Gastrocnemius medialis (tissue), 4 donors: Measurements from ENCODE around the gene RAD51B. TPM values are rescaled to one million over a fixed set of nuclear protein-coding genes. Genes with fewer than 3 reads are reported as not detected.

Source experiments
- ATAC-seq, 2 donors: fragments of 150-250 bp; one replicate each; pipeline ENCODE4 v1.9.1; 2016
- DNase-seq, 2 donors: peaks; one replicate each; pipeline ENCODE4 v3.0.0-alpha.2; 2019
- H3K27ac ChIP-seq, 4 donors: fragments of 200-600 bp; sonication (generic); 1 replicate in 1 of 4; 2 replicates in 3 of 4; pipeline ENCODE4 v1.5.1; 2016 to 2018; ENCODE audit warnings: mild to moderate bottlenecking in 2 of 4, moderate library complexity in 1 of 4
- H3K27me3 ChIP-seq, 3 donors: fragments of 200-600 bp; sonication (generic) in 2 of 3; 1 replicate in 1 of 3; 2 replicates in 2 of 3; pipeline versions ENCODE4 v1.5.1 to v1.6.0; 2016 to 2019; ENCODE audit warnings: mild to moderate bottlenecking in 1 of 3, moderate library complexity in 1 of 3
- H3K36me3 ChIP-seq, 2 donors: fragments of 200-600 bp; sonication (generic) in 1 of 2; one replicate each; pipeline ENCODE4 v1.5.1; 2017 to 2018
- H3K4me1 ChIP-seq, 2 donors: fragments of 200-600 bp; sonication (generic) in 1 of 2; one replicate each; pipeline ENCODE4 v1.5.1; 2016 to 2017; ENCODE audit warnings: mild to moderate bottlenecking in 2 of 2
- H3K4me3 ChIP-seq, 4 donors: fragments of 200-600 bp; sonication (generic) in 3 of 4; 1 replicate in 1 of 4; 2 replicates in 3 of 4; pipeline ENCODE4 v1.5.1; 2016 to 2019; ENCODE audit warnings: mild to moderate bottlenecking in 2 of 4
- H3K9me3 ChIP-seq, 3 donors: fragments of 200-600 bp; sonication (generic) in 2 of 3; 1 replicate in 1 of 3; 2 replicates in 2 of 3; pipeline ENCODE4 v1.5.1; 2016 to 2019
- POLR2A ChIP-seq, 2 donors: fragments of 450-650 bp; IDR thresholded peaks; one replicate each; pipeline ENCODE4 v1.6.1; 2017; ENCODE audit warnings: antibody characterized with exemption in 2 of 2, mild to moderate bottlenecking in 2 of 2, moderate library complexity in 2 of 2
- in situ Hi-C, 4 donors: fragments of 200-750 bp; cut with MboI; loops; one replicate each; pipeline versions ENCODE4 v1.15.0 to v1.8.0; 2017; ENCODE audit warnings: low sequenced_read_pairs in 4 of 4
- intact Hi-C: fragments of 100-400 bp; cut with DNase I; formaldehyde crosslinking; loops from one replicate; pipeline ENCODE4 v1.15.1; 2023; ENCODE audit warnings: low total_unique reads
- total RNA-seq, 4 donors: library from RNA; depleted of rRNA; stranded (reverse); fragments of >200 nt; gene quantifications; one replicate each; pipeline versions ENCODE4 v1.1.0 to v1.2.3, GENCODE V29; 2016
- TF ChIP-seq, protein P1 (sequence below), 5 experiments: fragments of 450-650 bp in 3 of 5; fragments of 200-600 bp in 2 of 5; sonication (generic) in 2 of 5; IDR thresholded peaks in 4 of 5; conservative IDR thresholded peaks in 1 of 5; 1 replicate in 4 of 5; 2 replicates in 1 of 5; pipeline ENCODE4 v1.5.1; 2016 to 2019; ENCODE audit warnings: antibody characterized with exemption in 5 of 5, mild to moderate bottlenecking in 3 of 5, moderate library complexity in 3 of 5

Gene RAD51B
- total RNA-seq, 4 donors from 2014 or later = 1.6 to 3.3 (median 2.4) TPM

DNA sequence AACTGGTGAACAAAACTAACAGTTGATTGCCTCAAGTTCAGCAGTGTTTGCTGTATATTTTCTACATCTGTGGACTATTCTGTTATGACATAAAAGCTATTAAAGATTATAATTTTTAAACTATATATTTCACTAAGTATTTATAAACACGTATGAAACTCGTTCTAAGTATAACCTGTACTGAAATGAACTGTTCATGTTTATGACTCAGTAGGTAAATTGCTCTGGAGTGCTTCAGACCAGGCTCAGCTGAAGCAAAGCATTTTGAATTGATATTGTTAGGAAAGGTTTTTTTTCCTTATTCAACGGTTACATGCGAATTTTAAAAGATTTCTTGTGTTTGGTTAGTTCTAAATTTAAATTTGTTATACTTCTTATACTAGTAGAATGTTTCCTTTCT is 151.3 kb downstream of the RAD51B start:
- Histone ChIP-seq H3K9me3 (no peaks in the 10 kb centered on the region), H3K27me3 (no peaks in the 10 kb centered on the region), H3K27ac (no peak overlapping the region), H3K36me3 (no peaks in the 10 kb centered on the region), H3K4me1 (peaks cover 12 to 19% of the 10 kb centered on the region in 2 donors), H3K4me3 (no peak overlapping the region)
- TF ChIP-seq, protein P1, sequence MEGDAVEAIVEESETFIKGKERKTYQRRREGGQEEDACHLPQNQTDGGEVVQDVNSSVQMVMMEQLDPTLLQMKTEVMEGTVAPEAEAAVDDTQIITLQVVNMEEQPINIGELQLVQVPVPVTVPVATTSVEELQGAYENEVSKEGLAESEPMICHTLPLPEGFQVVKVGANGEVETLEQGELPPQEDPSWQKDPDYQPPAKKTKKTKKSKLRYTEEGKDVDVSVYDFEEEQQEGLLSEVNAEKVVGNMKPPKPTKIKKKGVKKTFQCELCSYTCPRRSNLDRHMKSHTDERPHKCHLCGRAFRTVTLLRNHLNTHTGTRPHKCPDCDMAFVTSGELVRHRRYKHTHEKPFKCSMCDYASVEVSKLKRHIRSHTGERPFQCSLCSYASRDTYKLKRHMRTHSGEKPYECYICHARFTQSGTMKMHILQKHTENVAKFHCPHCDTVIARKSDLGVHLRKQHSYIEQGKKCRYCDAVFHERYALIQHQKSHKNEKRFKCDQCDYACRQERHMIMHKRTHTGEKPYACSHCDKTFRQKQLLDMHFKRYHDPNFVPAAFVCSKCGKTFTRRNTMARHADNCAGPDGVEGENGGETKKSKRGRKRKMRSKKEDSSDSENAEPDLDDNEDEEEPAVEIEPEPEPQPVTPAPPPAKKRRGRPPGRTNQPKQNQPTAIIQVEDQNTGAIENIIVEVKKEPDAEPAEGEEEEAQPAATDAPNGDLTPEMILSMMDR (IDR thresholded peaks at IDR 0.05 in 4 of 5, conservative IDR thresholded peaks at IDR 0.05 in 1 of 5) = no peak
- TF ChIP-seq POLR2A (IDR thresholded peaks at IDR 0.05) = no peak
- intact Hi-C loops (no loop called here), in situ Hi-C loops (no loop called here)
- peak; percentile 57 to 61 for ATAC-seq
- no peak for DNase-seq

DNA sequence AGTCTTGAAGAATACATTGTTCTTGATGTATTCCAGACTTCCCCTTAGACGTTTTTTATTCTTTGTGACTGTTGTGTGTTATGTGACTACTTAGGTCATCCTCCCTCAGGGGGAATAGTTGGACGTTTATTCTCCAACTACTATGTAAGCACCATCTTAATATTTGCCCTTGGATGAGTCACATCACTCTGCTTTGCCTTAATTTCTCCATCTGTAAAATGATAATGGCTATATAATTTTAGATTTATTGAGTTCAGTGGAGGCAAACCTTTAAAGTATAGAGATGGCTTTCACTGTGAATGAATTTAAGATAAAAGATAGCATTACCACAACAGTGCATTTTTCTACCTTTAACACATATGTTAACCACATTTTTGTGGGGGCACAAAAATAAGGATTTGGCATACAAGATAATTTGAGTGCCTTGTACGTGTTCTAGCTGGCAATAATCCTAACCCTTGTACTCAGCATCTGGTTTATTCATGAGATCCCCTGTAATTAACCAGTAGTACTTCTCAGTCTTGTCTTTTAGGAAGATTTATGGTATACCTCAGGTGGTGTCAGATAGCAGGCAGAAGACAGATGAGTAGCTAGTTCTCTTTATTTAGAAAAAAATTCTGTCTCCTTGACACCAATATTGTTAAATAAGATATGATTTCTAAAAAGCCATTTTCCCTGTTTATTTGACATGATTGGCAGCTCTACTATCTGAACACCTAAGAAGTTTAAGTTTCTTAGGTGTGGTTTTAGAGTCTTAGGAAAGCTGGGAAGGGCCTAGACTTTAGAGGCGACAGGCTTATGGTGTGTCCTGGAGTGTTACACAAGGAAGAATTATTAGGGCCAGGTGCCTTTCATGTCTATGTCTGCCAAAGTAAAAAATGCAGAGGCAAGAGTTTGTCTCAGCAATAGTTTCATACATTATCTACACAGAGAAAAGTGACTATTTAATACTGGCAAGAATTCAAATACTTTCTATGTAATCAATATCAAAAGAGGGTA is 152.3 kb downstream of the RAD51B start:
- ATAC-seq (peak; percentile 89 to 90), DNase-seq (peak in 1 of 2 donors; percentile 3)
- Histone ChIP-seq H3K4me1 (peaks cover 13 to 20% of the 10 kb centered on the region in 2 donors), H3K9me3 (no peaks in the 10 kb centered on the region), H3K27me3 (no peaks in the 10 kb centered on the region), H3K4me3 (no peak overlapping the region), H3K36me3 (no peaks in the 10 kb centered on the region), H3K27ac (peak overlapping the region in 3 of 4 donors; percentile 7 to 50 (median 47))
- intact Hi-C loops (no loop called here), in situ Hi-C loops (no loop called here)
- TF ChIP-seq, protein P1 (IDR thresholded peaks at IDR 0.05 in 4 of 5, conservative IDR thresholded peaks at IDR 0.05 in 1 of 5) = no peak
- no peak for TF ChIP-seq POLR2A (IDR thresholded peaks at IDR 0.05)

DNA sequence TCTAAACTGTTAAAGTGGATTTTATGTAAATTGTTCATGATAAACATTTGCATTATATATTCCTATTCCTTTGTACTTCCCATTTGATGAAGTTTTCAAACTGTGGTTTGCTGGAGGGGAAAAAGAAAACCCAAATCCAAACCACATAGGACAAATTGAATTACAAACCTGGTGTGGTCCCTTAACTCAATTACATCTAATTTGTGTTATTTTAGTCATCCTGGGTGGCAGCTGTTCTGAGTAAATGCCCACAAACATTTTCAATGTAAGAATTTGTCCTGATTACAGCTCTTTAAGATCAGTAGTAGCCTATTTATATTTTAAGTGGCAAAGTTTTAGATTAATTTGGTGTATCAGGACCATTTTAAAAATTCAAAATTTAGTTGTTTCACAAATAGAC is 153.9 kb downstream of the RAD51B start:
- H3K36me3 ChIP-seq = no peaks in the 10 kb centered on the region
- no peaks in the 10 kb centered on the region for H3K9me3 ChIP-seq
- DNase-seq = no peak
- in situ Hi-C loops = no loop called here
- TF ChIP-seq, protein P1 (IDR thresholded peaks at IDR 0.05 in 4 of 5, conservative IDR thresholded peaks at IDR 0.05 in 1 of 5) = no peak
- TF ChIP-seq POLR2A (IDR thresholded peaks at IDR 0.05) = no peak
- no peak overlapping the region for H3K27ac ChIP-seq
- peaks cover 19 to 35% of the 10 kb centered on the region in 2 donors for H3K4me1 ChIP-seq
- ATAC-seq = no peak
- no peaks in the 10 kb centered on the region for H3K27me3 ChIP-seq
- intact Hi-C loops = no loop called here
- no peak overlapping the region for H3K4me3 ChIP-seq

DNA sequence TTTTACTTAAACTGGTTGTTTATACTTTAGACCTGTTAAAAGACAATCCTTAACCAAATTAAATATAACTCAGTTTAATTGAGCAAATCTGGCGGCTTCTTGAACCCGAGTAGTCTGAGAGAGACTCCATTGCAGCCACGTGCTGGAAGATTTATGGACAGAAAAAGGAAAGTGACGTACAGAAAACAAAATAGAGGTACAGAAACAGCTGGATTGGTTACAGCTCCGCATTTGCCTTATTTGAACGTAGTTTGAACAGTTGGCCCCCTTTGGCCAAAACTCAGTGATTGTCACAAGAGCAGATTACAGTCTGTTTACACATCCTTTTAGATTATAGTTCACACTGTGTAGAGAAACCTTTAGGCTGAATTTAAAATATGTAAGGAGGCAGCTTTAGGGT is 155.9 kb downstream of the RAD51B start:
- Histone ChIP-seq H3K9me3 (no peaks in the 10 kb centered on the region), H3K36me3 (no peaks in the 10 kb centered on the region), H3K4me3 (no peak overlapping the region), H3K27ac (no peak overlapping the region), H3K27me3 (no peaks in the 10 kb centered on the region), H3K4me1 (peaks cover 19 to 36% of the 10 kb centered on the region in 2 donors)
- intact Hi-C loops (no loop called here), in situ Hi-C loops (no loop called here)
- TF ChIP-seq, protein P1 (IDR thresholded peaks at IDR 0.05 in 4 of 5, conservative IDR thresholded peaks at IDR 0.05 in 1 of 5) = no peak
- TF ChIP-seq POLR2A (IDR thresholded peaks at IDR 0.05) = no peak
- no peak for DNase-seq
- ATAC-seq = no peak
